ENCODE results near the gene TEDC2.
"Not testable (repeated sequence)": the region's sequence is repeated elsewhere in the genome, so short reads cannot be mapped to it uniquely, and the experiment has no call there.

Gene TEDC2

GRCh38 chr16:2436110-2436509 lies 23.8 kb upstream of the TEDC2 start:
- no peak overlapping the region for H3K4me3 ChIP-seq (ENCODE audit: low read depth, low read length)
- DNase-seq (ENCODE audit: low read depth) = no peak

DNA sequence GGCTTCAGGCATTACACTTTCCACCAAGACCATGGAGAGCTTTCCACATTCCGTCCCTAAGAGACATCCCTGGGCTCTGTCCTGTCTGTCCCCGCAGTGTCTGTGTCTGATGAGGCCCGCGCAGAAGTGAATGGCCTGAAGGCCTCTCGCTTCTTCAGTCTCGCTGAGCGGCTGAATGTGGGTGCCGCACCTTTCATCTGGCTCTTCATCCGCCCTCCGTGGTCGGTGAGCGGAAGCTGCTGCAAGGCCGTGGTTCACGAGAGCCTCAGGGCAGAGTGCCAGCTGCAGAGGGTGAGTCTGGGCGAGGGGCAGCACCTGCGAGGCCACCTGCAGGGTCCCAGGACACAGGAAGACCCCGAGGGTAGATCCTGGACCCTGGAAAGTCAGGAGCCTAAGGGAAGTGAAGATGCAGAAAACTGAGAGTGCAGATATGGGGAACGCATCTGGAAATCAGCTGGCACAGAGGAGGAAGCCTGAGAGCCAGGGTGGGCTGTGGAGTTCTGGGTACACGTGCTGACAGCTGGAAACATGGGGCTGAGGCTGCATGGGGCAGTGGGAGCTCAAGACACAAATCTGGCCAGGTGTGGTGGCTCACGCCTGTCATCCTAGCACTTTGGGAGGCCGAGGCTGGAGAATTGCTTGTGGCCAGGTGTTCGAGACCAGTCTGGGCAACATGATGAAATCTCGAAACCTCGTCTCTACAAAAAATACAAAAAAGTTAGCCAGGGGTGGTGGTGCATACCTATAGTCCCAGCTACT lies 22.7 kb upstream of the TEDC2 start:
- H3K4me3 ChIP-seq (ENCODE audit: low read depth, low read length) = no peak overlapping the region
- DNase-seq (ENCODE audit: low read depth) = no peak

GRCh38 chr16:2438121-2438520 lies 21.8 kb upstream of the TEDC2 start:
- DNase-seq (ENCODE audit: low read depth) = no peak
- no peak overlapping the region for H3K4me3 ChIP-seq (ENCODE audit: low read depth, low read length)

DNA sequence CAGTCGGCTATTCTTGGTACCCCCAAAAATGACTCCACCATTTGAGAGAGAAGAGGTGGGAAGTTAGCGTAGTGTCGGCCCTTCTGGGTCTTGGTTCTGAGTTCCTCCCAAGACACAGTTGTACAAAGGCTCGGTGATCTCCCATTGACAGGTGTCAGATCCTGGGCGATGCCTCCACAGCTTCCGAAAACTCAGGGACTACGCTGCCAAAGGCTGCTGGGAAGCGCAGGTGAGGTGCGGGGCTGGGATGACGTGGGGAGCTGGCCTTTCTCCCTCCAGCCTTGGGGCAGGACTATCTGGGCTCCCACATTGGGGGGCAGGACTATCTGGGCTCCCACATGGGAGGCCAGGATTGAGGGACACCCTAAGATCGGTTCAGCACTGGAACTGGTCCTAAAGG lies 20.3 kb upstream of the TEDC2 start:
- H3K4me3 ChIP-seq (ENCODE audit: low read depth, low read length) = no peak overlapping the region
- DNase-seq (ENCODE audit: low read depth) = no peak

- DNase-seq (ENCODE audit: low read depth) = not testable (repeated sequence)
Observed at GRCh38 chr16:2441143-2441804, 18.6 kb upstream of the TEDC2 start.

DNA sequence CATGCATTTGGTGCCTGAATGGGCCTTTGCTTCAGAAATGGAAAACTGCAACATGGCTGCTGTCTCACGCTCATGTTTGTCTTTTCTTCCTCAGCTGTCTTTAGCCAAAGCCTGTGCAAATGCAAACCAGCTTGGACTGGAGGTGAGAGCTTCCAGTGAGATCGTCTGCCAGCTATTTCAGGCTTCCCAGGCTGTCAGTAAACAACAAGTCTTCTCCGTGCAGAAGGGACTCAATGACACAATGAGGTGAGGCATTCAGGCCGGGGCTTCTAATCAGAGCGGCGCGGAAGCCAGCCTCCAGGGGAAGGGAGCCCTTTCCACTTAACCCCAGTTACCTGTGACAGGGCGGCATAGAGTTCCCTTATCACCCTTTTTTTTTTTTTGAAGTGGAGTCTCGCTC lies 16.4 kb upstream of the TEDC2 start:
- DNase-seq (ENCODE audit: low read depth) = no peak
- H3K4me3 ChIP-seq (ENCODE audit: low read depth, low read length) = no peak overlapping the region

More at GRCh38 chr16:2441143-2441804, 18.6 kb upstream of the TEDC2 start:
- H3K4me3 ChIP-seq (ENCODE audit: low read depth, low read length) = not testable (repeated sequence)

DNA sequence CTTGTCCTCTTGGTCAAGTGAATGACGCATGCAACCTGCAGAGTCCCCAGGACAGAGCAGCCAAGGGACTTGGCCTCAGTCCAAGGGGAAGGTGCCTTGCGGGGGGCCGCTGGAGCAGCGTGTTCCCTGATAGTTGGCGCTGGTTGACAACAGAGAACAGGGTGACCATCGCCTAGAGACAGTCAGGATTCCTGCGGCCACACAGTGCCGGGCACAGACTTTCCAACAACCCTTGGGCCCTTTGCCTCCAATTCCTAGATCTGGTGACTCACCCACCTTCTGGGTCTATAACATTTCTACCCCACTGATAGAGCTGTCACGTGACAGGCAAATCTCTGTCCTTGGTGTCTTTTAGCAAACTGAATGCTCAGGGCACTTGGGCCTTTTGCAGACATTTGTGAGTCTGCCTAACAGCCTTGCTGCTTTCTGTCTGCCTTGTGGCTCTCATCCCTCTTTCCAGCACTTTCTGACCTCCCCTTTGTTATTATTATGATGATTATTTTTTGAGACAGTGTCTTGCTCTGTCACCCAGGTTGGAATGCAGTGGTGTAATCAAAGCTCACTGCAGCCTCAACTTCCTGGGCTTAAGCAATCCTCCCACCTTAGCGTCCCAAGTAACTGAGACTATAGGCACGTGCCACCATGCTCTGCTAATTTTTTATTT lies 11.9 kb upstream of the TEDC2 start:
- H3K4me3 ChIP-seq (ENCODE audit: low read depth, low read length) = no peak overlapping the region
- DNase-seq (ENCODE audit: low read depth) = no peak

DNA sequence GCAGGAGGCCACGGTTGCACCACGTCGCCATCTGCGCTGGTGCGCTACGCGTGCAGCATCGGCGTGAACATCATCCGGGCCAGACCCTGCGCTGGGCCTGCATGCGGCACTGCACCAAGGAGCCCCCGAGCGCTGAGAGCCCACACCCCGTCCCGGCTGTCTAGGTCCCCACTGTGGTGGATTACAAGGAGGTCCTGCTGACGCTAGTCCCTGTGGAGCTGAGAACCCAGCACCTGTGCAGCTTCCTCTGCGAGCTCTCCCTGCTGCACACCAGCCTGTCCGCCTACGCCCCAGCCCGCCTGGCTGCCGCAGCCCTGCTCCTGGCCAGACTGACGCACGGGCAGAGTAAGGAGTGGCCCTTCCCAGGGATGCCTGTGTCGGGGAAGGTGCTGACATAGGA lies 10.8 kb upstream of the TEDC2 start:
- no peak overlapping the region for H3K4me3 ChIP-seq (ENCODE audit: low read depth, low read length)
- DNase-seq (ENCODE audit: low read depth) = no peak

- DNase-seq (ENCODE audit: low read depth) = no peak
- H3K4me3 ChIP-seq (ENCODE audit: low read depth, low read length) = no peak overlapping the region
Observed at GRCh38 chr16:2450535-2450934, 9.4 kb upstream of the TEDC2 start.

DNA sequence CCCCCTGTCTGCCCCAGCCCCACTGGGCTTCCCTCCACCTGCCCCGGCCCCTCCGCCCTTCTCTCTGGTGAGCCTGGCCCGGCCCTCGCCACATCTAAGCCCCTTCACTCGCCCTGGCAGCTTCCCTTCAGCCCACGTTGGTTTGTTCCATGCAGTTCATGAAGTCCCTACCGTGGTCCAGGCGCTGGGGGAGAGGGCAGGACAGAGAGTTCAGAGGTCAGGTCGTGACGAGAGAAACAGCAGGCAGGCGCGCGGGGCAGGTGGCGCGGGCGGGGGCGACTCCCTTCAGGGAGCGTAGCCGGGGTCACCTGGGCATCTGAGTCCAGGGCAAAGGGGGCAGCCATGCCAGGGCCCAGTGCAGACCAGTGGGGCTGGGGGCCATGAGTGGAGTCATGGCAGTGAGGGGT lies 8.9 kb upstream of the TEDC2 start:
- no peak overlapping the region for H3K4me3 ChIP-seq (ENCODE audit: low read depth, low read length)

GRCh38 chr16:2451851-2452320 lies 8.0 kb upstream of the TEDC2 start:
- H3K4me3 ChIP-seq (ENCODE audit: low read depth, low read length) = no peak overlapping the region
- DNase-seq (ENCODE audit: low read depth) = no peak

More for the DNA sequence above, 8.9 kb upstream of the TEDC2 start:
- no peak for DNase-seq (ENCODE audit: low read depth)

GRCh38 chr16:2452650-2453049 lies 7.3 kb upstream of the TEDC2 start:
- H3K4me3 ChIP-seq (ENCODE audit: low read depth, low read length) = no peak overlapping the region
- DNase-seq (ENCODE audit: low read depth) = no peak

DNA sequence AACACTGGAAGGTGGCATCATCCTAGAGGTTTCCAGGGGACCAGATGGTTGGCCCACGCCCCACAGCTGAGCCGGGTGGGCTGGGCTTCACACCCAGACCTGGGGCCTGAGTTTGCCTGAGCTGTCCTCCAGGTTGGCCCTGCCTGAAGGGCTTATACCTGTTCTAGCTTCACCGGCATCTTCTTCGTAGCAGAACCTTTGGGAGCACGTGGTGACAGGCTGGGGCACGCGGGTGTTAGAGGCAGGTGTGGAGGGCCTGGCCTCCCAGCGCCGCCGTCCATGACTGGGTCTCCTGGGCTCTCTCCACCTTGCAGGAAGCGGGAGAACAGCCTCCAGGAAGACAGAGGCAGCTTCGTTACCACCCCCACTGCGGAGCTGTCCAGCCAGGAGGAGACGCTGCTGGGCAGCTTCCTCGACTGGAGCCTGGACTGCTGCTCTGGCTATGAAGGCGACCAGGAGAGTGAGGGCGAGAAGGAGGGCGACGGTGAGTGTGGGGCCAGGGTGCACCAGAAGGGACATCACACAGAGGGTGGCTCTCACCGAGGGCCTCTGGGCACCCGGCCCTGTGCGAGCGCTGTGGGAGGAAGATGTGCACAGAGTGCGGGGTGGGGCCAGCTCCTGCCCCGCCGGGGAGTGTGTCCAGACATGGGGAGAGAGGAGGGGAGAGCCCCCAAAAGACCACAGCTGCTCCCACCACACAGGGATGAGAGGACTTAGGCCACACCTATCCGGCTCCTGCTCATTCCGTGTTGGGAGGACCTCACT lies 4.6 kb upstream of the TEDC2 start:
- DNase-seq (ENCODE audit: low read depth) = no peak
- H3K4me3 ChIP-seq (ENCODE audit: low read depth, low read length) = no peak overlapping the region

GRCh38 chr16:2456551-2457153 lies 3.3 kb upstream of the TEDC2 start:
- H3K4me3 ChIP-seq (ENCODE audit: low read depth, low read length) = no peak overlapping the region
- DNase-seq (ENCODE audit: low read depth) = no peak

DNA sequence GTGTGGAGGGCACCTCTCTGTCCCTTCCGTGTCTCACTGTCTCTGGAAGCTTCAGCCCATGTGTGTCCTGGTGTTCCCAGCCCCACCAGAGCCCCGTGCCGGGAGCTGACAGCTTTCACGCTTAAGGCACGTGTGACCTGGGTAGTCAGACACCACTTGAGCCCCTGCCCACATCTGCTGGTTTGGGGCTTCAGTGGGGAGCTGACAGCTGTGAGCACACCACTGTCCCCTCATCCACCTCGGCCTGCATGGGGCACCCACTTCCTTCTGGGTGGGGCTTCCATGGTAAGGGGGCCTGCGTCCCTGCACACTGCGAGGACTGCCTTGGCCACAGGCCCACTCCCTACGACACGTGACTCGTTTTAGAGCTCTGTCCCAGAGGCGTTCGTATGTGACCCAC lies 2.6 kb upstream of the TEDC2 start:
- DNase-seq (ENCODE audit: low read depth) = no peak
- no peak overlapping the region for H3K4me3 ChIP-seq (ENCODE audit: low read depth, low read length)

GRCh38 chr16:2457946-2458345 lies 2.0 kb upstream of the TEDC2 start:
- no peak for DNase-seq (ENCODE audit: low read depth)
- H3K4me3 ChIP-seq (ENCODE audit: low read depth, low read length) = no peak overlapping the region

DNA sequence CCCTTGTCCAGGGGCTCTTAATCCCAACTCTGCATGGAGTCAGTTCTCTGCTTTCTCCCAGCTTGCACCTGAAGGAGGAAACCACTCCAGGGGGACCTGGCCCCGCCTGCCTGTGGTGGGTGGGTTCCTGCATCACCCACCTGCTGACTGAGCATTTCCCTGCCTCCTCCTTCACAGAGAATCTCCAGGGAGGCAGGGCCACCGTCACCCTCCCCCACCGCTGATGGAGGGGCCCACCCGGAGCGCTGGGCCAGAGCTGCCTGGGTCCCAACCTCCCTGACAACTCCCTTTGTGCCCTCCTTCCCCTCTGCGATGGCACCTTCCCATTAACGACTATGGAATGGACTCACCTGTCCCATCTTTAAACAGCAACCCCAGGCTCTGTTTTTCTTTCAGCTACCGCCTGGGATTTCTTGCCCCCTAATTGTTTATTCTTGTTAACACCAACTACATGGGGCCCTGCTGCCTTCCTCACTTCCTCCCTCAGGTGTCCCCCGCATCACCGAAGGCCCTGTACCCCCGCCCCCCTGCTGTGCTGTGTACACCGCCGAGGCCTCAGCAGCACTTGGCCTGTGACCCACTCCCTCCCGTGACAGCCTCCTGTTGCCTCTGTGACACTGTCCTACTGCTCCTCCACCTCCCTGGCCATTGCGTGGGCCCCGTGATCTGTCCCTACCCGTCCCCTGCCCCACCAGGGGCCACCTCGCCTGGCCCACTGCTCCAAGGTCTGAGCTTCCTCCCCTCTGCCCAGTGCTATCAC lies 842 bp upstream of the TEDC2 start:
- no peak for DNase-seq (ENCODE audit: low read depth)
- H3K4me3 ChIP-seq (ENCODE audit: low read depth, low read length) = peak overlapping the region; percentile 61

- H3K4me3 ChIP-seq (ENCODE audit: low read depth, low read length) = peak overlapping the region; percentile 61
- no peak for DNase-seq (ENCODE audit: low read depth)
Observed at GRCh38 chr16:2460391-2460713, 443 bp downstream of the TEDC2 start.

DNA sequence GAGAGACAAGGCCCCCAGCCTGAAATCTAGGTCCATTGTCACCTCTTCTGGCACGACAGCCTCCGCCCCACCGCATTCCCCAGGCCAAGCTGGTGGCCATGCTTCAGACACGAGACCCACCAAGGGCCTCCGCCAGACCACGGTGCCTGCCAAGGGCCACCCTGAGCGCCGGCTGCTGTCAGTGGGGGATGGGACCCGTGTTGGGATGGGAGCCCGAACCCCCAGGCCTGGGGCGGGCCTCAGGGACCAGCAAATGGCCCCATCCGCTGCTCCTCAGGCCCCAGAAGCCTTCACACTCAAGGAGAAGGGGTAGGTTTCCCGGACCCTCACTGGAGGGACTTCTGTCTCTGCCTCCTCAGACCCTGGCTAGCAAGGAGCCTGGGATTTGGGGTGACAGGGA lies 1.0 kb downstream of the TEDC2 start:
- DNase-seq (ENCODE audit: low read depth) = no peak
- H3K4me3 ChIP-seq (ENCODE audit: low read depth, low read length) = peak overlapping the region; percentile 61
